ENCODE data around the gene UXT.

The UXT gene

GRCh38 chrX:47618923-47619485, 40.0 kb downstream of the UXT start:
- no peak for DNase-seq (ENCODE audit: low spot score)
- Histone ChIP-seq H3K4me3 (peak overlapping the region; percentile 67), H3K27ac (no peak overlapping the region)
- TF ChIP-seq CTCF (IDR thresholded peaks at IDR 0.05): no peak

GRCh38 chrX:47614618-47615017, 44.4 kb downstream of the UXT start:
- DNase-seq (ENCODE audit: low spot score): no peak
- Histone ChIP-seq H3K4me3 (no peak overlapping the region), H3K27ac (no peak overlapping the region)
- TF ChIP-seq CTCF (IDR thresholded peaks at IDR 0.05): no peak

GRCh38 chrX:47613082-47613481, 45.9 kb downstream of the UXT start:
- no peak overlapping the region for H3K4me3 ChIP-seq
- no peak overlapping the region for H3K27ac ChIP-seq
- DNase-seq (ENCODE audit: low spot score): no peak
- TF ChIP-seq CTCF (IDR thresholded peaks at IDR 0.05): no peak

DNA sequence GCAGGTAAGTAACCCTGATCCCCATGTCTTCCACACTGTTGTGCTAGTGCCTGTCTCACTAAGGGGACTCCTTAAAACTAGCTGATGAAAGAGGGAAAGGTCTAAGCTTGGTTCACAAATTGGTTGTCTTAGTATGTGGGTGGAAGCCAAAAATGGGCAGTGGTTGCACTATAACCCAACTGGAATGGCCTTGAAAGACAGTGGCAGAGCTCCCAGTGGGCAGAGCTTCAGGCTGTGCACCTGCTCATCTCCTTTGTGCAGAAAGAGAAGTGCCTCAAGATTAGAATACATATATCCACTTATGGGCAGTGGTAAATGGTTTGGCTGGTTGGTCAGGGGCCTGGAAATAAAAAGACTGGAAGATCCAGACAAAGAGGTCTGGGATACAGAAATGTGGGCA, 46.6 kb downstream of the UXT start:
- DNase-seq (ENCODE audit: low spot score): no peak
- Histone ChIP-seq H3K27ac (no peak overlapping the region), H3K4me3 (no peak overlapping the region)
- TF ChIP-seq CTCF (IDR thresholded peaks at IDR 0.05): no peak

DNA sequence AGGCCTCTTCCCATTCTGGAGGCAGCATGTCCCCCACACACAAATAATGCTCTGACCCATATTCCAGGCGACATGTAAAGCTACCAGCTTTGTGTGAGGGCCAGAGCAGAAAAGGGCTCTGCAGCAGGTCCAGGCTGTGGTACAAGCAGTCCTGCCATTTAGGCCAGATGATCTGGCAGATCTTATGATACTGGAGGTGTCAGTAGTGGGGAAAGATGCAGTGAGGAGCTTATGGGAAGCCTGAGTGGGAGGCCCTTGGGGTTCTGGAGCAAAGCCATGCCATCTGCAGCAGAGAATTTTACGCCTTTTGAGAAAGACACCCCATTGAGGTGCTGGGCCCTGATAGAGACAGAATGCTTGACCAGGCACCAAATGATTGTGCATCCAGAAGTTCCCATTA, 47.1 kb downstream of the UXT start:
- H3K4me3 ChIP-seq: no peak overlapping the region
- no peak for TF ChIP-seq CTCF (IDR thresholded peaks at IDR 0.05)
- H3K27ac ChIP-seq: no peak overlapping the region
- no peak for DNase-seq (ENCODE audit: low spot score)

DNA sequence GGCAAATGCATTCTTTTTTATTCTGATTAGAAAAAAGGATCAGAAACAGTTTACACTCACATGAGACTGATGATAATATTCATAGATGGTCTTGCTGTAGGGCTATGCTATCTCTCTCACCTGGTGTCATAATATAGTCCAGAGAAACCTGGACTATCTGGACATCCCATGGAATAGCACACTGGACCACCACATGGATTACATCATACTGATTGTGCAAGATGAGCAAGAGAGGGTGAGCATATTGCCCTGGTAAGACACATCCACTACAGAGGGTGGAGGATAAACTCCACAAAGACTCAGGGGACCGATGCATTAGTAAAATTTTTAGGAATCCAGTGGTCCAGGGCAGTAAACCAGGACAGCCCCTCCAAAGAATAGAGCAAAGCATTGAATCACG, 47.5 kb downstream of the UXT start:
- H3K27ac ChIP-seq: no peak overlapping the region
- H3K4me3 ChIP-seq: no peak overlapping the region
- no peak for DNase-seq (ENCODE audit: low spot score)
- no peak for TF ChIP-seq CTCF (IDR thresholded peaks at IDR 0.05)

DNA sequence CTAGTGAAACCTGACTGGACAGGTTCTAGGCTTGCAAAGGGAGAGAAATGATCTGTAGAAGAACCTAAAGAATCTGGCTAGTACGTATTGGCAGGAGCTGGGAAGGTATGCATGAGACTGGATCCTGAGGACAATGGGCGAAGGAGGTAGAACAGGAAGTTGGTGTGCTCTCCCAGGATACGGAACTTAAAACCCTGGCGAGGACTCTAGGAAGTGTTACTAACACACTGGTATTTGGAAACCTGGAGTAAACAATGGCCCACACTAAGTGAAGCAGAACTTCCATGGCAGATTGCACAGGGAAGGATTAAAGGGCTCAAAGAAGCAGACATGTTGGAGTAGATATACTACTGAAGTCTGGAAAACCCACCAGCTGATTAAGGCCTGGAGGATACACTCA, 48.5 kb downstream of the UXT start:
- no peak for TF ChIP-seq CTCF (IDR thresholded peaks at IDR 0.05)

More for the DNA sequence above, 48.5 kb downstream of the UXT start:
- no peak for DNase-seq (ENCODE audit: low spot score)
- no peak overlapping the region for H3K4me3 ChIP-seq
- H3K27ac ChIP-seq: no peak overlapping the region

Measured in coronary artery (tissue), 2 donors.